A673 (cell line): ENCODE measurements around the gene CASD1. TPM values are rescaled to one million over a fixed set of nuclear protein-coding genes. Genes with fewer than 3 reads are reported as not detected.

Source experiments
- BruUV-seq: library from RNA; stranded (reverse); fragments of 400-500 nt; replicated peaks from 2 replicates; lab custom pipeline; 2021; lab: Mats Ljungman, UMichigan
- CTCF ChIA-PET: fragments of 300-600 bp; sonication (Branson Sonifier 250); formaldehyde crosslinking; loops from one replicate; lab custom pipeline; 2022; ENCODE audit warnings: antibody characterized with exemption; lab: Charles Lee
- POLR2A ChIA-PET: fragments of 300-600 bp; sonication (Branson Sonifier 250); formaldehyde crosslinking; loops from one replicate; lab custom pipeline; 2022; ENCODE audit warnings: antibody characterized with exemption; ENCODE audit not compliant: low non-redundant PET; lab: Charles Lee
- DNase-seq: peaks from one replicate; pipeline ENCODE4 v3.0.0-alpha.2; 2015; ENCODE audit warnings: low spot score
- H3K27ac ChIP-seq: fragments of 200-600 bp; sonication (generic); 2 replicates; pipeline ENCODE4 v1.5.1; 2016; ENCODE audit warnings: mixed run types, low read depth, mild to moderate bottlenecking, mixed read lengths, antibody characterized with exemption, low read length; ENCODE audit not compliant: poor library complexity, severe bottlenecking
- H3K27me3 ChIP-seq: fragments of 200-600 bp; sonication (generic); replicated peaks from 2 replicates; pipeline ENCODE4 v1.6.1; 2017; ENCODE audit warnings: mixed run types, low read depth, mild to moderate bottlenecking, mixed read lengths, antibody characterized with exemption, low read length; ENCODE audit not compliant: insufficient read depth, poor library complexity
- H3K36me3 ChIP-seq: fragments of 200-600 bp; sonication (generic); 2 replicates; pipeline ENCODE4 v1.6.1; 2016; ENCODE audit warnings: mixed run types, mild to moderate bottlenecking, mixed read lengths, antibody characterized with exemption, low read length; ENCODE audit not compliant: insufficient read depth, poor library complexity, severe bottlenecking
- H3K4me1 ChIP-seq: fragments of 200-600 bp; sonication (generic); 2 replicates; pipeline ENCODE4 v1.6.1; 2017; ENCODE audit warnings: mixed run types, mild to moderate bottlenecking, mixed read lengths, antibody characterized with exemption, low read length; ENCODE audit not compliant: insufficient read depth, poor library complexity, severe bottlenecking
- H3K4me3 ChIP-seq: fragments of 200-600 bp; sonication (generic); 2 replicates; pipeline ENCODE4 v1.5.1; 2016; ENCODE audit warnings: low read depth, mixed run types, mild to moderate bottlenecking, mixed read lengths, low read length; ENCODE audit not compliant: poor library complexity, severe bottlenecking
- H3K9me3 ChIP-seq: fragments of 200-600 bp; sonication (generic); 2 replicates; pipeline ENCODE4 v1.6.1; 2016; ENCODE audit warnings: mixed run types, low read depth, mild to moderate bottlenecking, mixed read lengths, antibody characterized with exemption, low read length; ENCODE audit not compliant: poor library complexity, severe bottlenecking
- EZH2 ChIP-seq: fragments of 200-600 bp; sonication (generic); IDR thresholded peaks from 2 replicates; pipeline ENCODE4 v1.6.1; 2017; ENCODE audit warnings: borderline replicate concordance, low read depth, mild to moderate bottlenecking, mixed read lengths, antibody characterized with exemption, low read length; ENCODE audit not compliant: poor library complexity, severe bottlenecking
- intact Hi-C: fragments of 100-400 bp; cut with micrococcal nuclease; formaldehyde crosslinking; loops from one replicate; pipeline ENCODE4 v1.10.0; 2022; ENCODE audit not compliant: unreplicated experiment
- total RNA-seq: library from RNA; stranded (reverse); gene quantifications from 2 replicates; pipeline ENCODE4 v1.2.3, GENCODE V29; 2021
- TF ChIP-seq, protein P1 (sequence below): fragments of 300-800, 200-600 bp; sonication (generic); conservative IDR thresholded peaks from 2 replicates; pipeline ENCODE4 v1.5.1; 2017; ENCODE audit warnings: low read depth, mild to moderate bottlenecking, antibody characterized with exemption, low read length, moderate library complexity, mixed read lengths

CASD1 gene
- total RNA-seq, 1 experiment from 2014 or later = 17.0 TPM

DNA sequence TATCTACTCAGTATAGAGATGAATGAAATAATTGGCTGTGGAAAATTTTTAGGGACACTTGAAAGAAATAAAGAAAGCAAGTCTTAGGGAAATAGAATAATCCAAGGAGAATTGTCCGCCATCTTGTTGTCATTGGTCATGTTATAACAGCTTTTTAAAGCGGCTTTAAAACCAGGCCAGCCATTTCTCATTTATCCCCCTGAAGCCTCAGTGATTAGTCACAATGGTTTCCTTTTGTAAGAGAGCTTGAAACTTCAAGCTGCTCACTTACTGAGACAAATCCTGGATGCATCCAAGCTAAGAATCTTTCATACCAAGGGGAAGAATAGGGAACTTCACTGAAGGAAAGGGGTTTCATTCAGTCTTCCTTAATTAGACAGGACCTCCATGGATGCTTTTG is 78.5 kb downstream of the CASD1 start:
- Histone ChIP-seq H3K4me3 (no peak overlapping the region), H3K4me1 (no peaks in the 10 kb centered on the region), H3K27me3 (no peaks in the 10 kb centered on the region), H3K27ac (no peak overlapping the region), H3K36me3 (no peaks in the 10 kb centered on the region), H3K9me3 (no peaks in the 10 kb centered on the region)
- BruUV-seq = no TSS peak
- no peak for TF ChIP-seq EZH2
- TF ChIP-seq, protein P1, sequence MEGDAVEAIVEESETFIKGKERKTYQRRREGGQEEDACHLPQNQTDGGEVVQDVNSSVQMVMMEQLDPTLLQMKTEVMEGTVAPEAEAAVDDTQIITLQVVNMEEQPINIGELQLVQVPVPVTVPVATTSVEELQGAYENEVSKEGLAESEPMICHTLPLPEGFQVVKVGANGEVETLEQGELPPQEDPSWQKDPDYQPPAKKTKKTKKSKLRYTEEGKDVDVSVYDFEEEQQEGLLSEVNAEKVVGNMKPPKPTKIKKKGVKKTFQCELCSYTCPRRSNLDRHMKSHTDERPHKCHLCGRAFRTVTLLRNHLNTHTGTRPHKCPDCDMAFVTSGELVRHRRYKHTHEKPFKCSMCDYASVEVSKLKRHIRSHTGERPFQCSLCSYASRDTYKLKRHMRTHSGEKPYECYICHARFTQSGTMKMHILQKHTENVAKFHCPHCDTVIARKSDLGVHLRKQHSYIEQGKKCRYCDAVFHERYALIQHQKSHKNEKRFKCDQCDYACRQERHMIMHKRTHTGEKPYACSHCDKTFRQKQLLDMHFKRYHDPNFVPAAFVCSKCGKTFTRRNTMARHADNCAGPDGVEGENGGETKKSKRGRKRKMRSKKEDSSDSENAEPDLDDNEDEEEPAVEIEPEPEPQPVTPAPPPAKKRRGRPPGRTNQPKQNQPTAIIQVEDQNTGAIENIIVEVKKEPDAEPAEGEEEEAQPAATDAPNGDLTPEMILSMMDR = no peak
- CTCF ChIA-PET = no interaction called here
- POLR2A ChIA-PET = no interaction called here
- no peak for DNase-seq
- intact Hi-C loops = no loop called here

DNA sequence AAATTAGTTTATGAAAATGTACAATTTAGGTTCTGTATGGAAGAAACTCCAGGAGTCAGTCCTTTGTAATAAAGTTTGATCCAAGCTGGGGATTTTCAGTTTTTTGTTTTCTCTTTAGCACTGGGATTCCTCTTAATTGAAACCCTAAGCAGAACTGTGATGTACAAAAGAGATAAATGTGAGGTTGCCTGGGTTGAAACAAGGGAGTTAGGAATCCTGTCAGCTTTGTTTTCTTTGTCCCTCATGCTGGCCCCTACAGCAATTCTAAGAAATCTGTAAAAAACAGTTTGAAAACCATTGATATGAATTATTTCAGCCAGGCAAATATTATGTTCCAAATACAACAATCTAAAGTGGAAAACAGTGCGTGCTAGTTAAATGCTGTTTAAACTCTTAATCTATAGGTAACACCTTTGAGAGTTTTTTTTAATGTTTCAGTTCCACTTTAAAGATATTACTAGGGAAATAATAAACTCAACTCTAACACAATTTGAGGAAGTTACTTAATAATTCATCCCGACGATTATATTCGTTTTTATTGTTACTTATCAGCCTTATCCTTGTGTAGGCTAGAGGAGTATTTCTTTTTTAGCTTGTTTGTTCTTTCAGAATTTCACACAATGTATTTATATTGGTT is 81.0 kb downstream of the CASD1 start:
- Histone ChIP-seq H3K4me3 (no peak overlapping the region), H3K36me3 (no peaks in the 10 kb centered on the region), H3K27ac (no peak overlapping the region), H3K27me3 (no peaks in the 10 kb centered on the region), H3K9me3 (no peaks in the 10 kb centered on the region), H3K4me1 (no peaks in the 10 kb centered on the region)
- ChIA-PET POLR2A (no interaction called here), CTCF (no interaction called here)
- intact Hi-C loops = no loop called here
- no TSS peak for BruUV-seq
- DNase-seq = no peak
- no peak for TF ChIP-seq EZH2
- TF ChIP-seq, protein P1 = no peak

DNA sequence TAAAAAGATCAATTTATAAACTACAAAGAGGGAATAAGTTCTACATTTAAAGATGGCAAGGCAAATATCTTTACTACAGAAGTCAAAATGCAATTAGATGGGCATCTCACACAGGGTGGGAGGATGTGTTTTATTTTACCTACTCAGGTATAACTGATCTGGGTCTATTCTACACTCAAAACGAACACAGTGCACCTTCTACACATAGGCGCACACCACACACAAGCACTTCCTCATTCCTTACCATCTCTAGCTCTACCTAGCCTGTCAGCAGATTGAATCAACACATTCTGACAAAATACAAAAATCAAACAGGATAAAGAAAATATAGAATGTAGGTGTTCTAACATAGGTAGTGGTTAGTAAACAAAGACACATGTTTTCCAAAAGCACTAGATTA is 81.6 kb downstream of the CASD1 start:
- TF ChIP-seq, protein P1 = no peak
- no peak for TF ChIP-seq EZH2
- intact Hi-C loops = no loop called here
- Histone ChIP-seq H3K27ac (no peak overlapping the region), H3K27me3 (no peaks in the 10 kb centered on the region), H3K9me3 (no peaks in the 10 kb centered on the region), H3K4me1 (no peaks in the 10 kb centered on the region), H3K4me3 (no peak overlapping the region), H3K36me3 (no peaks in the 10 kb centered on the region)
- no peak for DNase-seq
- CTCF ChIA-PET = no interaction called here
- no TSS peak for BruUV-seq
- POLR2A ChIA-PET = no interaction called here
